K562 (cell line): ENCODE measurements around the gene MAP4K5. TPM values are rescaled to one million over a fixed set of nuclear protein-coding genes. Genes with fewer than 3 reads are reported as not detected.

Experiments used
- ATAC-seq: fragments of 200-7000 bp; cut with Tn5 transposase; 3 replicates; pipeline ENCODE4 v1.9.1; 2020; ENCODE audit warnings: moderate library complexity
- BruUV-seq: library from RNA; stranded (reverse); fragments of 400-500 nt; replicated peaks from 2 replicates; lab custom pipeline; 2021; lab: Mats Ljungman, UMichigan
- CTCF ChIA-PET: fragments of 300-600 bp; formaldehyde crosslinking; extraction: SDS; loops from one replicate; lab custom pipeline; 2021; ENCODE audit warnings: low intra/inter-chr PET ratio; lab: Yijun Ruan, JAX
- POLR2A ChIA-PET: fragments of 300-600, 350-650 bp; sonication (Branson Sonifier 250); formaldehyde crosslinking; extraction: SDS; loops from one replicate; lab custom pipeline; 2021; ENCODE audit warnings: antibody characterized with exemption, inconsistent platforms; lab: Yijun Ruan, JAX
- DNase-seq, 4 experiments: peaks; one replicate each; pipeline versions ENCODE4 v3.0.0 to v3.0.0-alpha.2; 2011 to 2018; ENCODE audit warnings: low spot score in 3 of 4, mixed read lengths in 3 of 4; ENCODE audit errors: extremely low read depth in 1 of 4
- FAIRE-seq: peaks from 2 replicates; lab custom pipeline; 2011; peaks lifted over from hg19 to GRCh38; lab: Jason Lieb, UNC
- H2AFZ ChIP-seq: 2 replicates; pipeline ENCODE4 v1.6.0; 2011; ENCODE audit warnings: low read depth, low read length, control low read depth, inconsistent platforms
- H3K27ac ChIP-seq: fragments of 200-600 bp; 3 replicates; pipeline ENCODE4 v1.8.0; 2011; ENCODE audit warnings: low read depth, mild to moderate bottlenecking, control low read depth, inconsistent platforms, low read length, moderate library complexity, mixed read lengths; ENCODE audit errors: extremely low read depth
- H3K27me3 ChIP-seq, 2 experiments: fragments of 300-600 bp in 1 of 2; 2 replicates in 1 of 2; 3 replicates in 1 of 2; pipeline versions ENCODE4 v1.6.0 to v1.8.0; 2011; ENCODE audit warnings: inconsistent platforms in 2 of 2, low read length in 2 of 2, mild to moderate bottlenecking in 1 of 2, mixed read lengths in 1 of 2, moderate library complexity in 1 of 2; ENCODE audit not compliant: control insufficient read depth in 2 of 2, insufficient read depth in 2 of 2
- H3K36me3 ChIP-seq: fragments of 300-600 bp; 3 replicates; pipeline ENCODE4 v1.8.0; 2011; ENCODE audit warnings: mild to moderate bottlenecking, low read length, inconsistent platforms; ENCODE audit not compliant: control insufficient read depth, insufficient read depth
- H3K4me1 ChIP-seq, 2 experiments: fragments of 200-600 bp in 1 of 2; replicated peaks in 1 of 2; 2 replicates in 1 of 2; 3 replicates in 1 of 2; pipeline versions ENCODE4 v1.5.1 to v1.8.0; 2011; ENCODE audit warnings: inconsistent platforms in 2 of 2, low read length in 2 of 2, mild to moderate bottlenecking in 1 of 2, mixed read lengths in 1 of 2, moderate library complexity in 1 of 2; ENCODE audit not compliant: control insufficient read depth in 2 of 2, insufficient read depth in 2 of 2
- H3K4me2 ChIP-seq: 2 replicates; pipeline ENCODE4 v1.6.1; 2011; ENCODE audit warnings: low read length, control low read depth, inconsistent platforms, mixed read lengths; ENCODE audit not compliant: insufficient read depth
- H3K4me3 ChIP-seq: fragments of 200-600 bp; sonication (generic), shearing (Covaris generic); 2 replicates; pipeline ENCODE4 v1.5.1; 2016; ENCODE audit warnings: control low read depth, inconsistent platforms
- H3K79me2 ChIP-seq: fragments of 200-600 bp; 3 replicates; pipeline ENCODE4 v1.8.0; 2011; ENCODE audit warnings: low read length, inconsistent platforms; ENCODE audit not compliant: control insufficient read depth, insufficient read depth
- H3K9ac ChIP-seq, 2 experiments: 2 replicates each; pipeline versions ENCODE4 v1.6.0 to v1.6.1; 2011; ENCODE audit warnings: low read depth in 2 of 2, low read length in 2 of 2, control low read depth in 1 of 2, inconsistent platforms in 1 of 2, mild to moderate bottlenecking in 1 of 2, mixed read lengths in 1 of 2; ENCODE audit not compliant: insufficient read depth in 1 of 2
- H3K9me1 ChIP-seq: one replicate; pipeline ENCODE4 v1.6.0; 2011; ENCODE audit warnings: inconsistent platforms, mild to moderate bottlenecking, low read length, moderate library complexity; ENCODE audit not compliant: control insufficient read depth, insufficient read depth
- H3K9me3 ChIP-seq: replicated peaks from 2 replicates; pipeline ENCODE4 v1.5.1; 2011; ENCODE audit warnings: low read depth, low read length, inconsistent platforms; ENCODE audit not compliant: control insufficient read depth, insufficient read depth
- H4K20me1 ChIP-seq: replicated peaks from 2 replicates; pipeline ENCODE4 v1.6.1; 2011; ENCODE audit warnings: low read length, inconsistent platforms, mixed read lengths; ENCODE audit not compliant: control insufficient read depth, insufficient read depth
- DMBX1 ChIP-seq: fragments of 250-450 bp; sonication (Bioruptor Pico); IDR thresholded peaks from 2 replicates; pipeline ENCODE4 v1.8.0; 2022; ENCODE audit warnings: inconsistent platforms, mild to moderate bottlenecking, moderate library complexity, borderline replicate concordance
- EGR1 ChIP-seq: fragments of 450-650 bp; conservative IDR thresholded peaks from 2 replicates; pipeline ENCODE4 v1.6.1; 2017; ENCODE audit warnings: mild to moderate bottlenecking
- ETV1 ChIP-seq: fragments of 450-650 bp; conservative IDR thresholded peaks from 2 replicates; pipeline ENCODE4 v1.6.1; 2016; ENCODE audit warnings: missing genetic modification characterization, control low read depth, low read depth, missing compliant biosample characterization
- KHSRP ChIP-seq: fragments of 450-650 bp; IDR thresholded peaks from 2 replicates; pipeline ENCODE4 v1.6.1; 2017
- SPI1 ChIP-seq: IDR thresholded peaks from 2 replicates; pipeline ENCODE4 v1.6.1; 2011; ENCODE audit warnings: low read depth, low read length, control low read depth, borderline replicate concordance
- TEAD2 ChIP-seq: fragments of 450-650 bp; IDR thresholded peaks from 2 replicates; pipeline ENCODE4 v1.6.1; 2016; ENCODE audit warnings: missing genetic modification characterization, control low read depth, missing compliant biosample characterization
- WGBS: fragments of 100-300 bp; shearing (Covaris generic); methylation state at CpG from one replicate; pipeline ENCODE4 v1.1.6; 2016; ENCODE audit warnings: low coverage, mixed read lengths; ENCODE audit not compliant: insufficient coverage; ENCODE audit errors: missing lambda C conversion rate; 5-methylcytosine and 5-hydroxymethylcytosine counted together
- in situ Hi-C: fragments of 300-500 bp; cut with MboI; formaldehyde crosslinking; loops from 4 replicates; pipeline ENCODE4 v1.15.0; 2018; ENCODE audit warnings: inconsistent platforms, mixed read lengths
- intact Hi-C: fragments of 100-400 bp; cut with micrococcal nuclease; formaldehyde crosslinking; loops from 2 replicates; pipeline ENCODE4 v1.14.2; 2022
- polyA plus RNA-seq, 8 experiments: library from polyadenylated mRNA; depleted of rRNA in 4 of 8; stranded (reverse) in 5 of 8; unstranded in 3 of 8; fragments of >200 nt; fragmentation: Nextera tagmentation in 2 of 8; fragmentation: Illumina TruSeq in 1 of 8; extraction: Ambion mirVana in 2 of 8; extraction: Trizol in 1 of 8; gene quantifications; 2 replicates each; pipeline versions ENCODE4 v1.2.1 to v1.2.3, GENCODE V29; 2011 to 2014; ENCODE audit warnings: inconsistent platforms in 1 of 8, missing spikeins in 1 of 8
- total RNA-seq, 7 experiments: library from RNA; depleted of rRNA in 6 of 7; stranded (reverse); fragments of >200 nt in 6 of 7; fragmentation: Illumina TruSeq in 2 of 7; extraction: Trizol in 2 of 7; gene quantifications; 2 replicates each; pipeline versions ENCODE4 v1.2.1 to v1.2.3, GENCODE V29; 2011 to 2021; ENCODE audit warnings: low replicate concordance in 1 of 7

The MAP4K5 gene
- total and polyA plus RNA-seq, 9 of the 15 experiments (the other 6 are each of a cell fraction or from before 2014, with no cell fraction given), result 5.9 to 29.4 (median 18.0) TPM

GRCh38 chr14:50533806-50534205, 1.4 kb upstream of the MAP4K5 start:
- ATAC-seq, result no peak
- Histone ChIP-seq H2AFZ (no peak overlapping the region), H3K4me2 (no peak overlapping the region), H3K9me3 (no peaks in the 10 kb centered on the region), H3K9ac (no peak overlapping the region), H3K27ac (no peak overlapping the region), H3K79me2 (peaks cover 35% of the 10 kb centered on the region), H3K4me1 (peaks cover 12 to 14% of the 10 kb centered on the region in 2 experiments; a peak in 4 of 5 replicates), H3K27me3 (no peaks in the 10 kb centered on the region), H3K36me3 (peaks cover 7% of the 10 kb centered on the region; the same call in 1 of the 3 replicates), H3K4me3 (no peak overlapping the region), H4K20me1 (0 out of 2 replicates have a peak, but pooled peaks cover 7% of the 10 kb centered on the region), H3K9me1 (no peaks in the 10 kb centered on the region)
- no peak for DNase-seq
- in situ Hi-C loops, result loop anchor here (25.0 kb wide), 1 partner anchor 672 kb away; the partner anchor contains the start of gene NEMF
- no peak for TF ChIP-seq TEAD2 (tag)
- no peak for TF ChIP-seq ETV1 (tag)
- TF ChIP-seq EGR1, result no peak
- TF ChIP-seq KHSRP, result no peak
- POLR2A ChIA-PET, result interaction anchor here (0.7 to 1.4 kb wide), 2 partner anchors 213 to 216 kb away, joined by 3 to 4 read pairs; no protein-coding TSS in a partner anchor
- BruUV-seq, result no TSS peak
- 77% methylated on average over 3 of the region's 3 CpGs for WGBS
- CTCF ChIA-PET, result interaction anchor here (2.3 kb wide), 1 partner anchor 213 kb away, joined by 13 read pairs; no protein-coding TSS in a partner anchor
- FAIRE-seq, result no peak
- intact Hi-C loops, result loop anchor here (5.0 to 10.0 kb wide), 3 partner anchors 137 to 669 kb away; partner anchors contain the start of genes CDKL1 and VCPKMT

- H3K4me1 ChIP-seq, result peaks cover 12 to 14% of the 10 kb centered on the region in 2 experiments; a peak in 4 of 5 replicates
- peak overlapping the region; percentile 80 for H3K4me2 ChIP-seq
- H3K27me3 ChIP-seq, result no peaks in the 10 kb centered on the region
- no peaks in the 10 kb centered on the region for H3K9me3 ChIP-seq
- WGBS, result 34% methylated on average over 5 of the region's 5 CpGs
- peak overlapping the region; percentile 73 to 95; a peak in 3 of 4 replicates for H3K9ac ChIP-seq
- H2AFZ ChIP-seq, result peak overlapping the region; percentile 98
- DNase-seq (no peak), ATAC-seq (no peak), FAIRE-seq (no peak)
- CTCF ChIA-PET, result interaction anchor here (1.8 to 2.3 kb wide), 2 partner anchors 212 to 215 kb away, joined by 13 to 18 read pairs; no protein-coding TSS in a partner anchor
- no peaks in the 10 kb centered on the region for H3K9me1 ChIP-seq
- peaks cover 11% of the 10 kb centered on the region; the same call in 2 of the 3 replicates for H3K36me3 ChIP-seq
- TF ChIP-seq DMBX1 (CRISPR knock-in tag) (no peak), SPI1 (peak; percentile 43; the same call in 1 of the 2 replicates)
- H3K4me3 ChIP-seq, result peak overlapping the region; percentile 66; the same call in 1 of the 2 replicates
- in situ Hi-C loops, result loop anchor here (25.0 kb wide), 1 partner anchor 671 kb away; the partner anchor contains the start of gene NEMF
- intact Hi-C loops, result loop anchor here (5.0 to 10.0 kb wide), 3 partner anchors 136 to 668 kb away; partner anchors contain the start of genes CDKL1 and VCPKMT
- H3K79me2 ChIP-seq, result peaks cover 40% of the 10 kb centered on the region
- BruUV-seq, result no TSS peak
- 0 out of 2 replicates have a peak, but pooled peaks cover 7% of the 10 kb centered on the region for H4K20me1 ChIP-seq
- POLR2A ChIA-PET, result interaction anchor here (0.7 to 1.4 kb wide), 3 partner anchors 213 to 629 kb away, joined by 3 to 4 read pairs (median 3); no protein-coding TSS in a partner anchor
- H3K27ac ChIP-seq, result no peak overlapping the region
Observed at GRCh38 chr14:50533241-50533705, 904 bp upstream of the MAP4K5 start.
